Uterus (tissue), 4 donors: ENCODE results near the gene AGFG1. TPM values are rescaled to one million over a fixed set of nuclear protein-coding genes. Genes with fewer than 3 reads are reported as not detected.

ENCODE experiments used
- DNase-seq, 2 donors: peaks; one replicate each; pipeline ENCODE4 v3.0.0-alpha.2; 2019 to 2020
- H3K27ac ChIP-seq, 2 donors: fragments of 200-600 bp; sonication (generic); 1 replicate in 1 of 2; 2 replicates in 1 of 2; pipeline ENCODE4 v1.5.1; 2016 to 2018
- H3K27me3 ChIP-seq, 2 donors: fragments of 200-600 bp; sonication (generic); one replicate each; pipeline ENCODE4 v1.5.1; 2018 to 2019; ENCODE audit warnings: control low read depth in 1 of 2
- H3K36me3 ChIP-seq, 2 donors: fragments of 200-600 bp; sonication (generic); one replicate each; pipeline ENCODE4 v1.5.1; 2019; ENCODE audit warnings: control low read depth in 1 of 2
- H3K4me1 ChIP-seq, 2 donors: fragments of 200-600 bp; sonication (generic); one replicate each; pipeline ENCODE4 v1.5.1; 2018 to 2019; ENCODE audit warnings: control low read depth in 1 of 2
- H3K4me3 ChIP-seq, 2 donors: fragments of 200-600 bp; sonication (generic); 1 replicate in 1 of 2; 2 replicates in 1 of 2; pipeline ENCODE4 v1.5.1; 2018 to 2019; ENCODE audit warnings: mild to moderate bottlenecking in 1 of 2
- H3K9me3 ChIP-seq, 2 donors: fragments of 200-600 bp; sonication (generic); one replicate each; pipeline ENCODE4 v1.5.1; 2019; ENCODE audit warnings: control low read depth in 1 of 2
- CTCF ChIP-seq, 4 experiments: fragments of 200-600 bp in 2 of 4; fragments of 450-650 bp in 2 of 4; sonication (generic) in 2 of 4; IDR thresholded peaks; one replicate each; pipeline ENCODE4 v1.5.1; 2016 to 2019; ENCODE audit warnings: antibody characterized with exemption in 4 of 4, mild to moderate bottlenecking in 2 of 4, moderate library complexity in 1 of 4
- POLR2A ChIP-seq, 2 donors: fragments of 450-650 bp; IDR thresholded peaks; one replicate each; pipeline ENCODE4 v1.6.1; 2016; ENCODE audit warnings: antibody characterized with exemption in 2 of 2, mild to moderate bottlenecking in 1 of 2, moderate library complexity in 1 of 2
- intact Hi-C: fragments of 100-400 bp; cut with DNase I; formaldehyde crosslinking; loops from one replicate; pipeline ENCODE4 v1.15.1; 2023; ENCODE audit warnings: low total_unique reads
- total RNA-seq, 4 donors: library from RNA; depleted of rRNA in 3 of 4; stranded (reverse); fragments of >200 nt in 3 of 4; gene quantifications; one replicate each; pipeline versions ENCODE4 v1.1.0 to v1.2.4, GENCODE V29; 2014 to 2023
- donor health status: DM: yes; HTN: yes; CAD: no.

Gene AGFG1
- total RNA-seq, 4 donors from 2014 or later: 17.6 to 60.4 (median 29.9) TPM

- Histone ChIP-seq H3K9me3 (no peaks in the 10 kb centered on the region), H3K27ac (no peak overlapping the region), H3K27me3 (no peaks in the 10 kb centered on the region), H3K4me1 (no peaks in the 10 kb centered on the region), H3K4me3 (no peak overlapping the region), H3K36me3 (no peaks in the 10 kb centered on the region)
- intact Hi-C loops: no loop called here
- TF ChIP-seq CTCF (IDR thresholded peaks at IDR 0.05) (no peak), POLR2A (IDR thresholded peaks at IDR 0.05) (no peak)
- DNase-seq: no peak
Observed at GRCh38 chr2:227447606-227448005, 24.4 kb upstream of the AGFG1 start.

DNA sequence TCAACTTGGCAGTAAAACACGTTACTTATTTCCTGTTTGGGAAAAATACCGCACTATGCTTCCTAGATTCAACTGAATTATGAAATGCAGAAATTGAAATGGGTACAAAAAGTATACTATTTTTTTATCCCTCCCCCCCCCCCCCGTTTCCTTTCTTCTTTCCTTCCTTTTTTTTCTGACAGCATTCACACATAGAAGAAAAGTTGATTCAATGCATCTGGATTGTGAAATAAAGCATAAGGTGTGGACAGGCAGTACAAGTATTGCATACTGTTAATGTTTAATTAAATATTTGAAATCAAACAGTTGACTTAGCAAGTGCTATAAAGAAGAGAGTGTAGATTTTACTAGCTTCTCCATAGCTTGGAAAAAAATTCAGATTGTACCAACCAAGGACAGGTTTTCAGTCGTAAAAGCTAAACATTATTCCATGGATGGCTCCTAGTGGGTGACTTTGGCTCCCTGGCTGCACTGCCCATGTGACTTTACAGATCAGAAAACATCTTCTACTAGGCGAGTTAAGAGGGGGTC lies 21.6 kb upstream of the AGFG1 start:
- H3K9me3 ChIP-seq: no peaks in the 10 kb centered on the region
- no peak overlapping the region for H3K27ac ChIP-seq
- no peaks in the 10 kb centered on the region for H3K36me3 ChIP-seq
- DNase-seq: no peak
- H3K4me3 ChIP-seq: no peak overlapping the region
- TF ChIP-seq POLR2A (IDR thresholded peaks at IDR 0.05) (no peak), CTCF (IDR thresholded peaks at IDR 0.05) (no peak)
- intact Hi-C loops: no loop called here
- no peaks in the 10 kb centered on the region for H3K27me3 ChIP-seq
- H3K4me1 ChIP-seq: no peaks in the 10 kb centered on the region

DNA sequence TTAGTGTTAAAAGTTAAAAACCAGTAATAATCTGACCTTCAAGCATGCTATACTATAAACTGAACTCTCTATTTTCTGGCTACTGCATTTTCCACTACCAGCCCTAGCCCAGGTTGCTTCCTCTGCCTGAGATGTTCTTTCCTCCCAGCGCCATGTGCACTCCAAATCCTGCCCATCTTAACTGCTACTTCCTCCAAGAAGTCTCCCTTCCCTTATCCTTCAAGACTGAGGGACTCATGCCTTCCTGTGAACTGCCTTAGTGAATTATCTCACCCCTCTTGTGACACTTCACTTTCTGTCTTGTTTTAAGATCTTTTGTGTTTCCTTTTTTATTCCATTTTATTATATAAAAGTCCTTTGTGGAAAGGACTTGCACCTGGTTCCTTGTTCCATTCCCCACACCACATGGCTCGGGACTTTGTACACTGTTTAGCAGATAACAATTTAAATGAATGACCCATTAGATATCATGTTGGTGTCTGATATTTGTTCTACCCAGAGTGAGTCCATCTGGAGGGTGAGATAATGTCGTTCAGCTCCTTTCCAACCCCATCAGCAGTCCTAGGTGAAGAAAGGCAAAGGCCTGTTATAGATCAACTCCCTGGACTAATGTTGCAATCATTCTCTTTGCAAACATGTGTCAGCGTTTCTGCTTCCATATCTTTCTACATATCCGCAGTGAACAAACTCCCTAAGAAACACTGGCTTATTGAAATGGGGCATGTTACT lies 20.9 kb upstream of the AGFG1 start:
- intact Hi-C loops: no loop called here
- TF ChIP-seq POLR2A (IDR thresholded peaks at IDR 0.05) (no peak), CTCF (IDR thresholded peaks at IDR 0.05) (no peak)
- Histone ChIP-seq H3K36me3 (no peaks in the 10 kb centered on the region), H3K27ac (no peak overlapping the region), H3K27me3 (no peaks in the 10 kb centered on the region), H3K4me3 (no peak overlapping the region), H3K9me3 (no peaks in the 10 kb centered on the region), H3K4me1 (no peaks in the 10 kb centered on the region)
- no peak for DNase-seq

GRCh38 chr2:227451655-227451992 lies 20.3 kb upstream of the AGFG1 start:
- TF ChIP-seq POLR2A (IDR thresholded peaks at IDR 0.05) (no peak), CTCF (IDR thresholded peaks at IDR 0.05) (no peak)
- H3K9me3 ChIP-seq: no peaks in the 10 kb centered on the region
- no peaks in the 10 kb centered on the region for H3K4me1 ChIP-seq
- no peaks in the 10 kb centered on the region for H3K36me3 ChIP-seq
- H3K4me3 ChIP-seq: no peak overlapping the region
- no peak overlapping the region for H3K27ac ChIP-seq
- H3K27me3 ChIP-seq: no peaks in the 10 kb centered on the region
- intact Hi-C loops: no loop called here
- no peak for DNase-seq

- TF ChIP-seq CTCF (IDR thresholded peaks at IDR 0.05): no peak
- TF ChIP-seq POLR2A (IDR thresholded peaks at IDR 0.05): no peak
- Histone ChIP-seq H3K4me3 (no peak overlapping the region), H3K4me1 (no peaks in the 10 kb centered on the region), H3K27me3 (no peaks in the 10 kb centered on the region), H3K27ac (no peak overlapping the region), H3K36me3 (no peaks in the 10 kb centered on the region), H3K9me3 (no peaks in the 10 kb centered on the region)
- intact Hi-C loops: no loop called here
- no peak for DNase-seq
Observed at GRCh38 chr2:227453810-227454209, 18.1 kb upstream of the AGFG1 start.
